Muscle of leg (tissue), 11 donors: ENCODE results near the gene IP6K3. TPM values are rescaled to one million over a fixed set of nuclear protein-coding genes. Genes with fewer than 3 reads are reported as not detected.
A peak's percentile ranks its signal among the peaks of the same experiment; 100 is the strongest.

ENCODE experiments used
- DNase-seq: peaks from one replicate; pipeline ENCODE4 v3.0.0; 2013
- H3K27ac ChIP-seq: one replicate; pipeline ENCODE4 v1.5.1; 2013; ENCODE audit warnings: mild to moderate bottlenecking, low read length, control low read depth
- H3K27me3 ChIP-seq: one replicate; pipeline ENCODE4 v1.6.1; 2013; ENCODE audit warnings: low read length; ENCODE audit not compliant: control insufficient read depth, insufficient read depth
- H3K36me3 ChIP-seq: one replicate; pipeline ENCODE4 v1.6.1; 2013; ENCODE audit warnings: low read length; ENCODE audit not compliant: control insufficient read depth, insufficient read depth
- H3K4me1 ChIP-seq: one replicate; pipeline ENCODE4 v1.6.1; 2013; ENCODE audit warnings: low read length; ENCODE audit not compliant: control insufficient read depth, insufficient read depth
- H3K4me3 ChIP-seq: one replicate; pipeline ENCODE4 v1.5.1; 2013; ENCODE audit warnings: low read length, control low read depth
- H3K9me3 ChIP-seq: replicated peaks from 2 replicates; pipeline ENCODE4 v1.6.1; 2013; ENCODE audit warnings: low read depth, low read length; ENCODE audit not compliant: control insufficient read depth
- WGBS: methylation state at CpG from one replicate; pipeline ENCODE4 v1.1.5; 2013; ENCODE audit warnings: missing lambda C conversion rate; ENCODE audit not compliant: insufficient coverage; 5-methylcytosine and 5-hydroxymethylcytosine counted together
- polyA plus RNA-seq, 8 donors: library from polyadenylated mRNA; unstranded; fragments of 120-200 nt; gene quantifications; one replicate each; pipeline versions ENCODE4 v1.2.1 to v1.2.3, GENCODE V29; 2013; ENCODE audit warnings: inconsistent platforms in 1 of 8, low replicate concordance in 1 of 8; ENCODE audit not compliant: insufficient read length in 8 of 8, insufficient read depth in 1 of 8
- total RNA-seq: library from RNA; stranded (reverse); fragments of 120-200 nt; gene quantifications from one replicate; pipeline ENCODE4 v1.2.4, GENCODE V29; 2013

IP6K3 gene
- total and polyA plus RNA-seq, 9 donors, result 14.2 to 28.1 (median 22.4) TPM

GRCh38 chr6:33678233-33678931 lies 68.3 kb downstream of the IP6K3 start:
- 84% methylated on average over 18 of the region's 24 CpGs for WGBS

GRCh38 chr6:33677689-33678088 lies 69.0 kb downstream of the IP6K3 start:
- Histone ChIP-seq H3K9me3 (no peaks in the 10 kb centered on the region), H3K4me1 (peaks cover 19% of the 10 kb centered on the region), H3K36me3 (peaks cover 22% of the 10 kb centered on the region), H3K27me3 (no peaks in the 10 kb centered on the region), H3K27ac (no peak overlapping the region), H3K4me3 (no peak overlapping the region)
- WGBS, result 80% methylated on average over 2 of the region's 2 CpGs
- DNase-seq, result no peak

More at GRCh38 chr6:33678233-33678931, 68.3 kb downstream of the IP6K3 start:
- no peaks in the 10 kb centered on the region for H3K9me3 ChIP-seq
- DNase-seq, result no peak
- no peaks in the 10 kb centered on the region for H3K27me3 ChIP-seq
- no peak overlapping the region for H3K27ac ChIP-seq
- peaks cover 22% of the 10 kb centered on the region for H3K36me3 ChIP-seq
- H3K4me3 ChIP-seq, result no peak overlapping the region
- peaks cover 12% of the 10 kb centered on the region for H3K4me1 ChIP-seq

GRCh38 chr6:33677143-33677660 lies 69.5 kb downstream of the IP6K3 start:
- Histone ChIP-seq H3K4me1 (peaks cover 19% of the 10 kb centered on the region), H3K27me3 (no peaks in the 10 kb centered on the region), H3K9me3 (no peaks in the 10 kb centered on the region), H3K4me3 (no peak overlapping the region), H3K36me3 (peaks cover 20% of the 10 kb centered on the region), H3K27ac (peak overlapping the region; percentile 67)
- 34% methylated on average over 5 of the region's 8 CpGs for WGBS
- DNase-seq, result peak; percentile 79

- H3K4me3 ChIP-seq, result no peak overlapping the region
- 44% methylated on average over 11 of the region's 15 CpGs for WGBS
- H3K9me3 ChIP-seq, result no peaks in the 10 kb centered on the region
- no peak overlapping the region for H3K27ac ChIP-seq
- H3K27me3 ChIP-seq, result no peaks in the 10 kb centered on the region
- H3K36me3 ChIP-seq, result peaks cover 19% of the 10 kb centered on the region
- DNase-seq, result no peak
- H3K4me1 ChIP-seq, result peaks cover 19% of the 10 kb centered on the region
These were observed 70.1 kb downstream of the IP6K3 start for GRCh38 chr6:33676416-33677142.

DNA sequence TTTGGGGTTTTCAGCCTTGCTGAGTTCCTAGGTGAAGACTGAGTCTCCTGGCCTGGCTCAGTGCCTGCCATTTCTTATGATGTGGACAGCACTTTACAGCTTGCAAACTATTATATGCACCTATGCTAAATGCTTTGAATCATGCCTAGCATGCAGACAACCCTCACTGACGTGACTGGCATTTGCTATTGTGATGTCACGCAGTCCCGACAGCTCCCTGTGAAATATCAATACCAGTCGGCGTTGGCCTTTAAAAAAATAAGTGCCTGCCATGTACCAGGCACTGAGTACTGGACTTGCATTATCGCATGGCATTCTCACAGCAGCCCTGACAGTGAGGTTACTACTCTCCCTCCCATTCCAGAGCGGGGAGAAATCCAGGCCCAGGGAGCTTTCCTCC lies 70.7 kb downstream of the IP6K3 start:
- H3K27me3 ChIP-seq, result no peaks in the 10 kb centered on the region
- DNase-seq, result no peak
- H3K27ac ChIP-seq, result no peak overlapping the region
- peaks cover 19% of the 10 kb centered on the region for H3K4me1 ChIP-seq
- H3K36me3 ChIP-seq, result peaks cover 19% of the 10 kb centered on the region
- no peak overlapping the region for H3K4me3 ChIP-seq
- H3K9me3 ChIP-seq, result no peaks in the 10 kb centered on the region
- 95% methylated on average over 7 of the region's 7 CpGs for WGBS

GRCh38 chr6:33673851-33674250 lies 72.9 kb downstream of the IP6K3 start:
- no peak for DNase-seq
- Histone ChIP-seq H3K4me1 (peaks cover 19% of the 10 kb centered on the region), H3K27ac (no peak overlapping the region), H3K27me3 (no peaks in the 10 kb centered on the region), H3K9me3 (no peaks in the 10 kb centered on the region), H3K4me3 (no peak overlapping the region), H3K36me3 (peaks cover 19% of the 10 kb centered on the region)
- 20% methylated on average over 3 of the region's 7 CpGs for WGBS

DNA sequence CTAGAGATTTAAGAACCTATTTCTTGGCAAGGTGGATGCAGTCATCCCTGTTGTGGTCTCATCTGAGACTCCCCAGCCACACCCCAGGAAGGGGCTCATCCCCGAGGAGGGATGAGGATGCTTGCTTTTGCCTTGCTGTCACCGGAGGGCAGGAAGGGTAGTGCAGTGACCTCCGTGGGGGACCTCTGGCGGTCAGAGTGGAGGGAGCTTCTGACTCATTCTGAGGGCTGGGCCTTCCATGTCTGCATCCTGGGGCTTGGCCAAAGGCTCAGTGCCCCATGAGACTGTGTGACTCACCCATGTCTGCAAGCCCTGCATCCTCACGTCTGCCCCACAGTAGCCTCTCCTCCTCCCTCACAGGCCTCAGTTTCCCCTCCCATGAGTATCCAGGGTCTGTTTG lies 73.9 kb downstream of the IP6K3 start:
- WGBS, result no CpG with 5 or more reads among the region's 5 CpGs
- Histone ChIP-seq H3K9me3 (no peaks in the 10 kb centered on the region), H3K27ac (no peak overlapping the region), H3K4me1 (peaks cover 19% of the 10 kb centered on the region), H3K36me3 (peaks cover 25% of the 10 kb centered on the region), H3K4me3 (no peak overlapping the region), H3K27me3 (no peaks in the 10 kb centered on the region)
- peak; percentile 77 for DNase-seq

GRCh38 chr6:33671744-33672072 lies 75.0 kb downstream of the IP6K3 start:
- H3K36me3 ChIP-seq, result peaks cover 31% of the 10 kb centered on the region
- no peaks in the 10 kb centered on the region for H3K9me3 ChIP-seq
- peaks cover 8% of the 10 kb centered on the region for H3K4me1 ChIP-seq
- no peak overlapping the region for H3K4me3 ChIP-seq
- WGBS, result 82% methylated on average over 3 of the region's 3 CpGs
- no peaks in the 10 kb centered on the region for H3K27me3 ChIP-seq
- DNase-seq, result no peak
- no peak overlapping the region for H3K27ac ChIP-seq
